DMS53 (cell line): Measurements from ENCODE around the gene DEFB108B.
A peak's percentile ranks its signal among the peaks of the same experiment; 100 is the strongest.
"Not testable (repeated sequence)": the region's sequence is repeated elsewhere in the genome, so short reads cannot be mapped to it uniquely, and the experiment has no call there.

ENCODE experiments used
- DNase-seq: peaks from one replicate; lab custom pipeline; 2025; lab: John Stamatoyannopoulos, UW

Gene DEFB108B

DNA sequence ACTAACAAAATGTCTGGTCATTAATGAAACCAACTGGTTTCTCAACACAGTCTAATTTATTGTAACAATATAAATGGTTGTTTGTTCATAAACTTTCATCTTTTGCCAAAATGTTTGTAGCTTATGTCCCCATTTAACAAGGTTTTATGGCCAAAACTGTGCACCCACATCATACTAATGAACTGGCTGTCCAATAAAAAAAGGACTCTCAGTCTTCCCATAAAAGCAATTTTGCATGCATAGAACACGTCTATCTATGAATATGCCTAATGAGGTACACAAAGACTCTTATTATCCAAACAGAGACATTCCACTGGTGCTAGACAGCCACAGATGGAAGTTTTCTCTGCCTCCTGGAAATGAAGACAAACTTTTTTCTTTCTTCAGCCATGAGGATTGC lies at the start of gene DEFB108B:
Gene DEFB108B (plus strand): TSS at position 390 of the 400 bp plus-strand sequence. CDS start 0 bp downstream, at position 390.
- not testable (repeated sequence) for DNase-seq

GRCh38 chr11:71786114-71786847 lies 46.7 kb upstream of the DEFB108B start:
- not testable (repeated sequence) for DNase-seq

DNA sequence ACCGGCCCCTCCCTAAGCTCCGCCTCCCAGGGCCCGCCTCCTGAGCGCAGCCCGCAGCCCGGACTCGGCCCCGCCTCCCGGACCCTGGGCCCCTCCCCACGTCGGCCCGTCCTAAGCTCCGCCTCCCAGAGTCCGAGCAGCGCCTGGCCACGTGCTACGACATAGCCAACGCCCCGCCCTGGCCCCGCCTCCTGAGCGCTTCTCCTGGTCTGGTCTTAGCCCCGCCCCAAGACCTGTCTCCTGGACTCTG lies 46.2 kb upstream of the DEFB108B start:
- DNase-seq: not testable (repeated sequence)

DNA sequence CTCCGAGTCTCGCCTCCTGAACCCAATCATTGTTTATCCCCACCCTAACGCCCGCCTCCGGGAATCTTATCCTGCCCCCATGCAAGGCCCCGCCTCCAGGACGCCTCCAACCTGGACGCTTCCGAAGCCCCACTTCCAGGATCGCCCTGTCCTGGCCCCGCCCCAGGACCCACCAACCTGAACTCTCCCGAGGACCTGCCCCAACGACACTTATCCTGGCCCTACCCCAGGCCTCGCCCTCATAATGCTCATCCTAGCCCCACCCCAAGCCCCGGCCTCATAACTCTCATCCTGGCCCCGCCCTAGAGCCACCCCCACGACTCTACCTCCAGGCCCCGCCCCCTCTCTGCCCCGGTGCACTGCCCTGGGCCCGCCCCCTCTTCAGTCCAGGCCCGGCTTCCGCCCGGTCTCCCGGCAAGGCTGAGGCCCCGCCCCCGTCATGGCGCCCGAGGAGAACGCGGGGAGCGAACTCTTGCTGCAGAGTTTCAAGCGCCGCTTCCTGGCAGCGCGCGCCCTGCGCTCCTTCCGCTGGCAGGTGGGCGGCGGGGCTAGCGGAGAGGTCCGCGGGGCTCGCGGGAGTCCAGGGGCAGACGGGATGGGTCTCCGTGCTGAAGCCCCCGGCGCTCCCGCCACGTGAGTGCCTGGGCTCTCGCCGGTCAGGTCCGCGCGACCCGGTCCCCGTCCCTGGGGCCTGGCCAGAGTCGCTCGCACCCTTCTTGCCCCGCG lies 45.7 kb upstream of the DEFB108B start:
- peak; percentile 100 for DNase-seq

GRCh38 chr11:71787824-71788454 lies 45.1 kb upstream of the DEFB108B start:
- peak; percentile 78 for DNase-seq

GRCh38 chr11:71789444-71790196 lies 43.4 kb upstream of the DEFB108B start:
- peak; percentile 62 for DNase-seq

DNA sequence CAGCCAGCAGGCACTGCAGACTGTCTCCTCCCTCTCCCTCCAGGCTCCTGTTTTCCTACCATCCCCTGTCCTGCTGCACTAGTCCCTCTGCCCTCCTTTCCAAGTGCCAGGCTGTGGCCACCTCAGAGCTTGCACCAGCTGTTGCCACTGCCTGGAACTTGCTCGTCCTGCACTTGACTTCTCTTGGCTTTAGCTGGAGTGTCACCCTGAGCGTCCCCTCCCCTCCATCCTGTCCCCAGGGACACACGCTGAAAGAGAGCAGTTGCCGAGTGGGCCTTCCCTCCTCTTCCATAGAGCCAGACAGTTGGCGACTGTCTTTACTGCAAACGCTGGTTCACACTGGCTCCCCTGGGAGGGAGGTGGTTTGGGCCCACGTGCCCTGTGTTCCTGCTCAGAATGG lies 41.9 kb upstream of the DEFB108B start:
- not testable (repeated sequence) for DNase-seq

- DNase-seq: peak; percentile 80
Observed at GRCh38 chr11:71792621-71793235, 40.3 kb upstream of the DEFB108B start.

DNA sequence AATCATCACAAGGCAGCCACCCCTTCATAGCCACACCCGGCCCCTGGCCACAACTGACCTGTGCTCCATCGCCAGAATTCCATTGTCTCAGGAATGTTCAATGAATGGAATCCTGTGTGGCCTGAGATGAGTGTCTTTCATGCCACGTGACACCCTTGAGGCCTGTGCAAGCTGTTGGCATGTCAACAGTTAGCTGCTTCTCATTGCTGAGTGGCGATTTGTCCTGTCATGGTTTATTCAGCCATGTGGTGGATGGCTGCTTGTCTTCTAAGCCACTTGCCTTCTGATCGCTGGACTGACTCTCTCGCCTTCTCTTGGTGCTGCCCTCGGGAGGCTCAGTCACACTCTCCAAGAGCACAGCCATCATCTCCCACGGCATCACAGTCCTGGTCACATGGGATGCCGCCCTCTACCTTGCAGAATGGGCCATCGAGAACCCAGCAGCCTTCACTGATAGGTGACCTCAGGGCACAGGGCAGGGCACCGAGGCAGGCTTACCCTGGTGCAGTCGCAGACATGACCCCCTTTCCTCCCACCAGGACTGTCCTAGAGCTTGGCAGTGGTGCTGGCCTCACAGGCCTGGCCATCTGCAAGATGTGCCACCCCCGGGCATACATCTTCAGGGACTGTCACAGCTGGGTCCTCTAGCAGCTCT lies 38.5 kb upstream of the DEFB108B start:
- DNase-seq: peak; percentile 31

DNA sequence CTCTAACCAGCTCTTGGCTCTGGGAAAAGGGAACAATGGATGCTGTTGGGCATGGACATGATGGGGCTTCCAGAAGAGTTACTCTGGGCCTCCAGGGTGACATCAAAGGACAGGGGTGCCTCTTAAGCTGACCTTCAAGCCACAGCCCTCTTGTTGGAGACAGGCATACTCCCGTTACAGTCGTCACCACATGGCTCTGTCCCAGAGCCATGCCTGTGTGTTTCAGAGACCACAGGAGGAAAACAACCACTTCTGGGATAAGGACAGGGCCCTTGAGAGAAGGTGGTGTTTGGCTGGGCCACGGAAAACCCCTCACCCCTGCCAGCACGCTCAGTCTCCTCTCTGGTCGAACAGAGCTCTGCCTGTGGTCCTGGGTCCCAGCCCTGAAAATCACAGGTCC lies 37.8 kb upstream of the DEFB108B start:
- DNase-seq: not testable (repeated sequence)

- not testable (repeated sequence) for DNase-seq
Observed at GRCh38 chr11:71796016-71796415, 37.0 kb upstream of the DEFB108B start.

DNA sequence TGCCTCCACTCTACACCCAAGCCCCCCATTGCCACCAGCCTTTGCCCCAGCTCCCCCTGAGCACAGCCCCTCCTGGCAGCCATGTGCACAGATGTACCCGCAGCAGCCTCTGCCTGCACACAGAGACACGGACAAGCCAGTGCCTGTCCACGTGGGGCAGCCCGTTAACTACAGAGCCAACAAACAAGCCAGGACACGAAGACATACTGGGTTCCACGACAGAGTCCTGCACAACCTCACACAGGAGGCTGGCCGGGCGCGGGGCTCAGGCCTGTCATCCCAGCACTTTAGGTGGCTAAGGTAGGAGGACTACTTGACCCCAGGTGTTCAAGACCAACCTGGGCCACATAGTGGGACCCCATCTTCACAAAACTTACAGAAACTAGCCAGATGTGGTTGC lies 36.2 kb upstream of the DEFB108B start:
- not testable (repeated sequence) for DNase-seq

GRCh38 chr11:71799556-71800128 lies 33.4 kb upstream of the DEFB108B start:
- peak; percentile 63 for DNase-seq

- peak; percentile 96 for DNase-seq
Observed at GRCh38 chr11:71800335-71800953, 32.6 kb upstream of the DEFB108B start.

DNA sequence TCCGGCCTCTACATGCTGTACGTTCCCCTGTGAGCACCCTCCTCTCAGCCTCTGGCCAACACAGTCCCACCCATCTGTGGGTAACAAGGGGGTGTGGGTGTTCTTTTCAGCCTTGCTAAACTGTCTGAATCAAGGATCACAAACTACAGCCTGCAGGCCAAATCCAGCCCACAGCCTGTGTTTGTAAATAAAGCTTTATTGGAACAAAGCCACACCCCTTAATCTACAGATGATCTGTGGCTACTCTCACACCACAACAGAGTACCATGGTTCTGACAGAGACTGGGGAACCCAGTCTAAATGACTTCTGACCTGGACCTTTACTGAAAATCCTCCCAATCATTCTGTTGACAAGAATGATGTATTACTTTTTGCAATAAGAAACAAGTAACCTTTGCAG lies 32.0 kb upstream of the DEFB108B start:
- not testable (repeated sequence) for DNase-seq

GRCh38 chr11:71802874-71803273 lies 30.1 kb upstream of the DEFB108B start:
- DNase-seq: not testable (repeated sequence)

- not testable (repeated sequence) for DNase-seq
Observed at GRCh38 chr11:71804158-71804947, 28.6 kb upstream of the DEFB108B start.

- not testable (repeated sequence) for DNase-seq
Observed at GRCh38 chr11:71812529-71812928, 20.5 kb upstream of the DEFB108B start.

GRCh38 chr11:71813481-71814355 lies 19.3 kb upstream of the DEFB108B start:
- peak; percentile 94 for DNase-seq
